H9 (cell line): ENCODE results near the gene PDE4B. TPM values are rescaled to one million over a fixed set of nuclear protein-coding genes. Genes with fewer than 3 reads are reported as not detected.

Experiments
- DNase-seq: peaks from one replicate; pipeline ENCODE4 v3.0.0-alpha.2; 2017
- H2AFZ ChIP-seq: one replicate; pipeline ENCODE4 v1.6.1; 2013; ENCODE audit warnings: mild to moderate bottlenecking, low read length, control low read depth, moderate library complexity
- H2AK5ac ChIP-seq: 2 replicates; pipeline ENCODE4 v1.6.1; 2013; ENCODE audit warnings: low read length, control low read depth, mixed read lengths; ENCODE audit not compliant: insufficient read length
- H2BK120ac ChIP-seq: one replicate; pipeline ENCODE4 v1.6.1; 2013; ENCODE audit warnings: low read depth, mild to moderate bottlenecking, low read length, control low read depth, inconsistent platforms; ENCODE audit not compliant: poor library complexity, severe bottlenecking
- H2BK12ac ChIP-seq: 2 replicates; pipeline ENCODE4 v1.6.1; 2013; ENCODE audit warnings: low read length, control low read depth, mixed read lengths, low read depth; ENCODE audit not compliant: insufficient read length
- H2BK15ac ChIP-seq: 2 replicates; pipeline ENCODE4 v1.6.1; 2013; ENCODE audit warnings: low read depth, low read length, control low read depth
- H2BK20ac ChIP-seq: one replicate; pipeline ENCODE4 v1.6.1; 2013; ENCODE audit warnings: low read depth, mild to moderate bottlenecking, low read length, control low read depth, inconsistent platforms; ENCODE audit not compliant: poor library complexity, severe bottlenecking
- H2BK5ac ChIP-seq: 2 replicates; pipeline ENCODE4 v1.6.1; 2013; ENCODE audit warnings: low read length, control low read depth, mixed read lengths; ENCODE audit not compliant: insufficient read length
- H3K14ac ChIP-seq: 2 replicates; pipeline ENCODE4 v1.6.1; 2013; ENCODE audit warnings: low read length, control low read depth; ENCODE audit not compliant: insufficient read depth
- H3K18ac ChIP-seq: 2 replicates; pipeline ENCODE4 v1.6.1; 2013; ENCODE audit warnings: low read depth, mild to moderate bottlenecking, mixed read lengths, low read length, control low read depth; ENCODE audit not compliant: insufficient read length
- H3K23ac ChIP-seq: 2 replicates; pipeline ENCODE4 v1.6.1; 2013; ENCODE audit warnings: low read length, control low read depth, mixed read lengths, low read depth; ENCODE audit not compliant: insufficient read length
- H3K23me2 ChIP-seq: 2 replicates; pipeline ENCODE4 v1.6.1; 2013; ENCODE audit warnings: low read depth, mild to moderate bottlenecking, mixed read lengths, low read length, control low read depth; ENCODE audit not compliant: insufficient read length, poor library complexity, severe bottlenecking
- H3K27ac ChIP-seq: 2 replicates; pipeline ENCODE4 v1.5.1; 2013; ENCODE audit warnings: low read length, control low read depth, mixed read lengths, low read depth; ENCODE audit not compliant: insufficient read length
- H3K27me3 ChIP-seq: 2 replicates; pipeline ENCODE4 v1.6.1; 2013; ENCODE audit warnings: low read length, control low read depth, inconsistent platforms; ENCODE audit not compliant: insufficient read depth
- H3K4ac ChIP-seq: 2 replicates; pipeline ENCODE4 v1.6.1; 2013; ENCODE audit warnings: low read depth, mild to moderate bottlenecking, control low read depth, inconsistent platforms, low read length, moderate library complexity
- H3K4me1 ChIP-seq: 2 replicates; pipeline ENCODE4 v1.6.1; 2013; ENCODE audit warnings: low read length, control low read depth, inconsistent platforms; ENCODE audit not compliant: insufficient read depth
- H3K4me2 ChIP-seq: 2 replicates; pipeline ENCODE4 v1.6.1; 2013; ENCODE audit warnings: low read length, control low read depth, mixed read lengths; ENCODE audit not compliant: insufficient read length, insufficient read depth
- H3K56ac ChIP-seq: 2 replicates; pipeline ENCODE4 v1.6.1; 2013; ENCODE audit warnings: low read depth, mild to moderate bottlenecking, mixed read lengths, low read length, control low read depth; ENCODE audit not compliant: insufficient read length
- H3K79me1 ChIP-seq: 2 replicates; pipeline ENCODE4 v1.6.1; 2013; ENCODE audit warnings: low read depth, mild to moderate bottlenecking, moderate library complexity, low read length, control low read depth, inconsistent platforms; ENCODE audit not compliant: insufficient read depth, poor library complexity, severe bottlenecking
- H3K79me2 ChIP-seq: 2 replicates; pipeline ENCODE4 v1.6.1; 2013; ENCODE audit warnings: low read length, control low read depth, inconsistent platforms; ENCODE audit not compliant: insufficient read depth
- H3K9ac ChIP-seq: 2 replicates; pipeline ENCODE4 v1.6.1; 2013; ENCODE audit warnings: low read length, control low read depth, mixed read lengths; ENCODE audit not compliant: insufficient read length; ENCODE audit errors: extremely low read depth
- H3K9me3 ChIP-seq: one replicate; pipeline ENCODE4 v1.6.1; 2013; ENCODE audit warnings: low read depth, low read length, inconsistent platforms; ENCODE audit not compliant: control insufficient read depth
- H3T11ph ChIP-seq: one replicate; pipeline ENCODE4 v1.6.1; 2013; ENCODE audit warnings: mild to moderate bottlenecking, low read length, control low read depth, inconsistent platforms
- H4K20me1 ChIP-seq: one replicate; pipeline ENCODE4 v1.6.1; 2013; ENCODE audit not compliant: control insufficient read depth, insufficient read length, insufficient read depth
- H4K5ac ChIP-seq: 2 replicates; pipeline ENCODE4 v1.6.1; 2013; ENCODE audit warnings: low read depth, mild to moderate bottlenecking, mixed read lengths, low read length, control low read depth; ENCODE audit not compliant: insufficient read length
- H4K8ac ChIP-seq: replicated peaks from 2 replicates; pipeline ENCODE4 v1.6.1; 2013; ENCODE audit warnings: low read length, control low read depth, mixed read lengths, low read depth; ENCODE audit not compliant: insufficient read length
- H4K91ac ChIP-seq: 2 replicates; pipeline ENCODE4 v1.6.1; 2013; ENCODE audit warnings: low read depth, mild to moderate bottlenecking, moderate library complexity, mixed read lengths, low read length, control low read depth; ENCODE audit not compliant: insufficient read length
- H3K27ac Mint-ChIP-seq, 3 experiments: 2 replicates in 2 of 3; 3 replicates in 1 of 3; pipeline ENCODE4 v1.8.0; 2020 to 2021; ENCODE audit warnings: mixed read lengths in 3 of 3, mild to moderate bottlenecking in 1 of 3, moderate library complexity in 1 of 3
- H3K27me3 Mint-ChIP-seq: 2 replicates; pipeline ENCODE4 v1.8.0; 2021; ENCODE audit warnings: low read depth, mild to moderate bottlenecking, moderate library complexity, mixed read lengths
- H3K36me3 Mint-ChIP-seq, 3 experiments: 2 replicates in 2 of 3; 3 replicates in 1 of 3; pipeline ENCODE4 v1.8.0; 2020 to 2021; ENCODE audit warnings: low read depth in 3 of 3, mixed read lengths in 3 of 3; ENCODE audit not compliant: insufficient read depth in 1 of 3
- H3K4me1 Mint-ChIP-seq, 2 experiments: 2 replicates each; pipeline ENCODE4 v1.8.0; 2020; ENCODE audit warnings: mixed read lengths in 2 of 2
- H3K4me3 Mint-ChIP-seq, 2 experiments: 2 replicates in 1 of 2; 3 replicates in 1 of 2; pipeline ENCODE4 v1.8.0; 2020 to 2021; ENCODE audit warnings: mild to moderate bottlenecking in 2 of 2, mixed read lengths in 2 of 2, moderate library complexity in 1 of 2
- H3K9me3 Mint-ChIP-seq, 2 experiments: 2 replicates in 1 of 2; 3 replicates in 1 of 2; pipeline ENCODE4 v1.8.0; 2020; ENCODE audit warnings: mild to moderate bottlenecking in 2 of 2, mixed read lengths in 2 of 2, moderate library complexity in 1 of 2
- WGBS: extraction: QIAGEN DNeasy Blood & Tissue Kit; methylation state at CpG from one replicate; pipeline ENCODE4 v1.1.7; 2013; ENCODE audit warnings: missing lambda C conversion rate, low lambda C conversion rate, mixed read lengths; ENCODE audit not compliant: insufficient read length; ENCODE audit errors: extremely low coverage; 5-methylcytosine and 5-hydroxymethylcytosine counted together
- total RNA-seq: library from RNA; stranded (reverse); gene quantifications from 2 replicates; pipeline ENCODE4 v1.2.1, GENCODE V29; 2021
- TF ChIP-seq, protein P1 (sequence below): fragments of 200-600 bp; sonication (generic); conservative IDR thresholded peaks from 3 replicates; pipeline ENCODE4 v1.8.0; 2021; ENCODE audit warnings: antibody characterized with exemption, mild to moderate bottlenecking

The PDE4B gene
- total RNA-seq, 1 experiment from 2014 or later, result 19.8 TPM

DNA sequence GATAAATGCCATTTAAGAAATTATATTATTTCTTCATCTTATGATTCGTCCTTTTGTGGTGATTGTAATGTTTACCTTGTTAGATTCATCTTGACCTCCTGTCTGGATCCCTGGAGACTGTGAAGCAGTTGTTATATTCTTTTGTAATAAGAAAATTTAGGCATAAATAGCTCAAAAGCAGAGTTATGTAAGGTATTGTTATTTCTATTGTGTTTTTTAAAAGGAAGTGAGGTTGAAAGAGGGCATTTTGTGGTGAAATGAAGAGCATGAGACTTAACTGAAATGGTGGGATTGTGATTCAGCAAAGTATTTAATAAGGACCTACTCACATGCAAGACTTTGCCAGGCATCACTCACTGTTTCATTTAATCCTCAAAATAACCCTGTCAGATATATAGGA lies 104.0 kb downstream of the PDE4B start:
- TF ChIP-seq, protein P1, sequence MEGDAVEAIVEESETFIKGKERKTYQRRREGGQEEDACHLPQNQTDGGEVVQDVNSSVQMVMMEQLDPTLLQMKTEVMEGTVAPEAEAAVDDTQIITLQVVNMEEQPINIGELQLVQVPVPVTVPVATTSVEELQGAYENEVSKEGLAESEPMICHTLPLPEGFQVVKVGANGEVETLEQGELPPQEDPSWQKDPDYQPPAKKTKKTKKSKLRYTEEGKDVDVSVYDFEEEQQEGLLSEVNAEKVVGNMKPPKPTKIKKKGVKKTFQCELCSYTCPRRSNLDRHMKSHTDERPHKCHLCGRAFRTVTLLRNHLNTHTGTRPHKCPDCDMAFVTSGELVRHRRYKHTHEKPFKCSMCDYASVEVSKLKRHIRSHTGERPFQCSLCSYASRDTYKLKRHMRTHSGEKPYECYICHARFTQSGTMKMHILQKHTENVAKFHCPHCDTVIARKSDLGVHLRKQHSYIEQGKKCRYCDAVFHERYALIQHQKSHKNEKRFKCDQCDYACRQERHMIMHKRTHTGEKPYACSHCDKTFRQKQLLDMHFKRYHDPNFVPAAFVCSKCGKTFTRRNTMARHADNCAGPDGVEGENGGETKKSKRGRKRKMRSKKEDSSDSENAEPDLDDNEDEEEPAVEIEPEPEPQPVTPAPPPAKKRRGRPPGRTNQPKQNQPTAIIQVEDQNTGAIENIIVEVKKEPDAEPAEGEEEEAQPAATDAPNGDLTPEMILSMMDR, result no peak
- peaks cover 3% of the 10 kb centered on the region for H3K27me3 Mint-ChIP-seq

More for the DNA sequence above, 104.0 kb downstream of the PDE4B start:
- Histone ChIP-seq H3K27me3 (no peaks in the 10 kb centered on the region), H3K18ac (no peak overlapping the region), H2BK20ac (no peak overlapping the region), H2AFZ (no peak overlapping the region), H2BK12ac (no peak overlapping the region), H3K23me2 (no peaks in the 10 kb centered on the region), H3K9ac (no peak overlapping the region), H2BK120ac (no peak overlapping the region), H4K5ac (no peak overlapping the region), H3T11ph (no peak overlapping the region), H3K14ac (no peak overlapping the region), H3K23ac (no peak overlapping the region), H3K79me1 (no peaks in the 10 kb centered on the region), H3K4me2 (no peak overlapping the region), H4K91ac (no peak overlapping the region), H3K9me3 (no peaks in the 10 kb centered on the region), H2BK5ac (no peak overlapping the region), H4K8ac (no peak overlapping the region), H3K79me2 (no peaks in the 10 kb centered on the region), H3K4me1 (no peaks in the 10 kb centered on the region), H2AK5ac (no peak overlapping the region), H2BK15ac (no peak overlapping the region), H3K27ac (no peak overlapping the region), H4K20me1 (no peaks in the 10 kb centered on the region), H3K4ac (no peak overlapping the region), H3K56ac (no peak overlapping the region)
- no peak for DNase-seq
- H3K4me1 Mint-ChIP-seq, result no peaks in the 10 kb centered on the region
- no peaks in the 10 kb centered on the region; a peak in 1 of 7 replicates for H3K36me3 Mint-ChIP-seq
- no peak overlapping the region for H3K4me3 Mint-ChIP-seq
- H3K9me3 Mint-ChIP-seq, result peaks cover 0 to 3% of the 10 kb centered on the region in 2 experiments; a peak in 3 of 5 replicates
- no peak overlapping the region for H3K27ac Mint-ChIP-seq
- WGBS, result no CpG with 5 or more reads among the region's 1 CpG
